ENCODE measurements around the gene ENPP3. TPM values are rescaled to one million over a fixed set of nuclear protein-coding genes. Genes with fewer than 3 reads are reported as not detected.

Gene ENPP3
- total RNA-seq, 1 donor from 2014 or later, result 0.09 TPM

DNA sequence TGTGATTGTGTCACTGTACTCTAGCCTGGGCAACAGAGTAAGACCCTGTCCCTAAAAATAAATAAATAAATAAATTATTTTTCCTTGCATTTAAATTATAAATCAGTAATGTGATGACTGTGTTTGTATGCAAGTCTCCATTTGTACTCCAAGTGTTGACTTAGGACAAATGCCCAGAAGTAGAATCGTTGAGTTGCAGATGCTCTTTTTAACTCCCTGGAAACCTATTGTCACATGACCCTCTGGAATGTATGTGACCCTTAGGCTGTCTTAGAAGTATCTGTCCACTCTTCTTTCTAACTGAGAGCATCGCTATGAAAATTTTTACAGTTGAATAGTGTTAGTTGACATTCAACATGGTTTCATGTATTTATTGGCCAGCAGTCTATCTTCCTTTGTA lies 45.3 kb downstream of the ENPP3 start:
- Histone ChIP-seq H3K9me3 (ENCODE audit: low read depth) (no peaks in the 10 kb centered on the region), H3K27me3 (no peaks in the 10 kb centered on the region), H3K4me3 (no peak overlapping the region), H3K9ac (no peak overlapping the region), H2AFZ (replicated peaks) (no peak overlapping the region), H3K4me2 (no peak overlapping the region), H3K36me3 (no peaks in the 10 kb centered on the region), H3K4me1 (no peaks in the 10 kb centered on the region), H3F3A (ENCODE audit: low read depth) (no peaks in the 10 kb centered on the region), H3K79me2 (ENCODE audit: low read depth) (no peaks in the 10 kb centered on the region), H3K27ac (no peak overlapping the region), H4K20me1 (ENCODE audit: low read depth) (no peaks in the 10 kb centered on the region)
- TF ChIP-seq CTCF (IDR thresholded peaks at IDR 0.05) (no peak), EZH2 (IDR thresholded peaks at IDR 0.05) (no peak), EZH2phosphoT487 (IDR thresholded peaks at IDR 0.05) (no peak)
- no peak for DNase-seq (ENCODE audit: low spot score)
- Mint-ChIP-seq H3K4me3 (no peak overlapping the region), H3K4me1 (peaks cover 6% of the 10 kb centered on the region), H3K36me3 (no peaks in the 10 kb centered on the region), H3K27ac (no peak overlapping the region), H3K27me3 (ENCODE audit: insufficient read depth, low read depth) (no peaks in the 10 kb centered on the region), H3K9me3 (no peaks in the 10 kb centered on the region)

DNA sequence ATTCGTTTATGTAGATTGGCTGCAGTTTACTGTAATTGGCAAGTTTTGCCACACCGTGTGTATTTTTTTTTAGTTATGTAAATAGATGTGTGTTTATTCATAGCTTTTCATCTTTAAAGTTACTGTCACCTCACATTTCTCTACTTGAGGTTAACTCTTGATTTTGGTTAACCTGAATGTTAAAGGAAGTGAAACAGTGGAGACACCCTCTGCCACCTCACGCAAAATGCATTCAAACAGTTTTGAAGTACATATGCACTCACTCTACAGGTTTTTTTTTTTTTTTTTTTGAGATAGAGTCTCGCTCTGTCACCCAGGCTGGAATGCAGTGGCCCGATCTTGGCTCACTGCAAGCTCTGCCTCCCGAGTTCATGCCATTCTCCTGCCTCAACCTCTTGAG lies 46.4 kb downstream of the ENPP3 start:
- peaks cover 2% of the 10 kb centered on the region for H3K4me1 Mint-ChIP-seq
- Histone ChIP-seq H3K9ac (no peak overlapping the region), H3K9me3 (ENCODE audit: low read depth) (no peaks in the 10 kb centered on the region), H3K4me1 (no peaks in the 10 kb centered on the region), H3K27me3 (no peaks in the 10 kb centered on the region), H3K36me3 (no peaks in the 10 kb centered on the region), H3K27ac (no peak overlapping the region), H2AFZ (replicated peaks) (no peak overlapping the region), H3K4me3 (no peak overlapping the region), H3F3A (ENCODE audit: low read depth) (no peaks in the 10 kb centered on the region), H4K20me1 (ENCODE audit: low read depth) (no peaks in the 10 kb centered on the region), H3K79me2 (ENCODE audit: low read depth) (no peaks in the 10 kb centered on the region), H3K4me2 (no peak overlapping the region)
- no peak for DNase-seq (ENCODE audit: low spot score)
- H3K27me3 Mint-ChIP-seq (ENCODE audit: insufficient read depth, low read depth), result no peaks in the 10 kb centered on the region
- TF ChIP-seq CTCF (IDR thresholded peaks at IDR 0.05) (no peak), EZH2phosphoT487 (IDR thresholded peaks at IDR 0.05) (no peak), EZH2 (IDR thresholded peaks at IDR 0.05) (no peak)
- no peak overlapping the region for H3K27ac Mint-ChIP-seq
- H3K36me3 Mint-ChIP-seq, result no peaks in the 10 kb centered on the region
- no peak overlapping the region for H3K4me3 Mint-ChIP-seq
- H3K9me3 Mint-ChIP-seq, result no peaks in the 10 kb centered on the region

DNA sequence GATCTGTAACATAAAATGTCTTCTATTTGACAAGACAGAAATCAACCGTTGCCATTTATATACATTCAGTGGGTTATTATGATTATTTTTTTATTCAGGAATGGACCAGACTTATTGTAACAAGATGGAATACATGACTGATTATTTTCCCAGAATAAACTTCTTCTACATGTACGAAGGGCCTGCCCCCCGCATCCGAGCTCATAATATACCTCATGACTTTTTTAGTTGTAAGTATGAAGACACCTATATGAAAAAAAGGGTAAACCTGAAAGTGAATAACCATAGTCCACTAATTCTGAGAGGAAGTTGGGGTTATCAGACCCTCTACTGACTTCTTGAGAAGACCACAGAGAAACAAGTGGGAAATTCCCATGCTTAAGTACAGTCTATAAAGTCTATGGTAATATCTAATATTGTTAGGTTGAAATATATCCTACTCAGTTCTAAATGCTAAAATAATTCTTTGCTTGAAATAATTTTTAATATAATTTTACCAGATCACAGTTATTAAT lies 48.2 kb downstream of the ENPP3 start:
- Histone ChIP-seq H3K36me3 (no peaks in the 10 kb centered on the region), H3F3A (ENCODE audit: low read depth) (no peaks in the 10 kb centered on the region), H3K9me3 (ENCODE audit: low read depth) (no peaks in the 10 kb centered on the region), H3K27me3 (no peaks in the 10 kb centered on the region), H2AFZ (replicated peaks) (no peak overlapping the region), H3K4me2 (no peak overlapping the region), H3K9ac (no peak overlapping the region), H3K4me1 (no peaks in the 10 kb centered on the region), H4K20me1 (ENCODE audit: low read depth) (no peaks in the 10 kb centered on the region), H3K79me2 (ENCODE audit: low read depth) (no peaks in the 10 kb centered on the region), H3K4me3 (no peak overlapping the region), H3K27ac (no peak overlapping the region)
- no peak for TF ChIP-seq EZH2phosphoT487 (IDR thresholded peaks at IDR 0.05)
- TF ChIP-seq EZH2 (IDR thresholded peaks at IDR 0.05), result no peak
- TF ChIP-seq CTCF (IDR thresholded peaks at IDR 0.05), result no peak
- no peak for DNase-seq (ENCODE audit: low spot score)
- H3K4me1 Mint-ChIP-seq, result no peaks in the 10 kb centered on the region
- H3K27me3 Mint-ChIP-seq (ENCODE audit: insufficient read depth, low read depth), result no peaks in the 10 kb centered on the region
- H3K9me3 Mint-ChIP-seq, result no peaks in the 10 kb centered on the region
- H3K27ac Mint-ChIP-seq, result no peak overlapping the region
- H3K4me3 Mint-ChIP-seq, result no peak overlapping the region
- no peaks in the 10 kb centered on the region for H3K36me3 Mint-ChIP-seq

Data from neural progenitor cell (in vitro differentiated cells).